SJCRH30 (cell line): ENCODE data around the gene LPAR5. TPM values are rescaled to one million over a fixed set of nuclear protein-coding genes. Genes with fewer than 3 reads are reported as not detected.

Experiments used
- DNase-seq, 2 experiments: peaks; one replicate each; pipeline ENCODE4 v3.0.0-alpha.2; 2015 to 2020
- H3K27ac ChIP-seq: fragments of 250-450 bp; sonication (Bioruptor Pico); 2 replicates; pipeline ENCODE4 v1.5.1; 2020; ENCODE audit warnings: mild to moderate bottlenecking, moderate library complexity
- H3K27me3 ChIP-seq: fragments of 250-450 bp; sonication (Bioruptor Pico); 2 replicates; pipeline ENCODE4 v1.5.1; 2020; ENCODE audit warnings: mild to moderate bottlenecking, moderate library complexity
- H3K36me3 ChIP-seq: fragments of 250-450 bp; sonication (Bioruptor Pico); 2 replicates; pipeline ENCODE4 v1.5.1; 2020; ENCODE audit warnings: mild to moderate bottlenecking, moderate library complexity
- H3K4me1 ChIP-seq: fragments of 250-450 bp; sonication (Bioruptor Pico); 2 replicates; pipeline ENCODE4 v1.5.1; 2020; ENCODE audit warnings: mild to moderate bottlenecking, moderate library complexity
- H3K4me3 ChIP-seq: fragments of 250-450 bp; sonication (Bioruptor Pico); 2 replicates; pipeline ENCODE4 v1.5.1; 2020; ENCODE audit warnings: mild to moderate bottlenecking, moderate library complexity
- H3K9me3 ChIP-seq: fragments of 250-450 bp; sonication (Bioruptor Pico); replicated peaks from 2 replicates; pipeline ENCODE4 v1.5.1; 2020; ENCODE audit warnings: mild to moderate bottlenecking, moderate library complexity
- total RNA-seq: library from RNA; depleted of rRNA; stranded (reverse); fragments of >200 nt; shearing (Covaris generic); gene quantifications from 2 replicates; pipeline ENCODE4 v1.2.3, GENCODE V29; 2014; rRNA removed

The LPAR5 gene
- total RNA-seq, 1 experiment from 2014 or later: not detected

GRCh38 chr12:6570264-6570887, 65.4 kb downstream of the LPAR5 start:
- Histone ChIP-seq H3K27ac (no peak overlapping the region), H3K36me3 (peaks cover 70% of the 10 kb centered on the region), H3K9me3 (no peaks in the 10 kb centered on the region), H3K4me1 (no peaks in the 10 kb centered on the region), H3K27me3 (no peaks in the 10 kb centered on the region), H3K4me3 (no peak overlapping the region)
- DNase-seq: peak; percentile 69

GRCh38 chr12:6569786-6570185, 66.0 kb downstream of the LPAR5 start:
- H3K4me1 ChIP-seq: no peaks in the 10 kb centered on the region

GRCh38 chr12:6569312-6569711, 66.4 kb downstream of the LPAR5 start:
- no peak for DNase-seq
- no peak overlapping the region for H3K27ac ChIP-seq
- H3K36me3 ChIP-seq: peaks cover 70% of the 10 kb centered on the region

More at GRCh38 chr12:6569786-6570185, 66.0 kb downstream of the LPAR5 start:
- Histone ChIP-seq H3K36me3 (peaks cover 70% of the 10 kb centered on the region), H3K27ac (no peak overlapping the region), H3K27me3 (no peaks in the 10 kb centered on the region), H3K9me3 (no peaks in the 10 kb centered on the region), H3K4me3 (no peak overlapping the region)
- no peak for DNase-seq

More at GRCh38 chr12:6569312-6569711, 66.4 kb downstream of the LPAR5 start:
- H3K4me3 ChIP-seq: no peak overlapping the region
- no peaks in the 10 kb centered on the region for H3K27me3 ChIP-seq
- no peaks in the 10 kb centered on the region for H3K4me1 ChIP-seq
- no peaks in the 10 kb centered on the region for H3K9me3 ChIP-seq

Other genes starting within 250 kb of the LPAR5 start
- gene CD27, start 191.0 kb downstream of the LPAR5 start, total RNA-seq: 0.12 and 0.15 TPM in 2 replicates
- 2.2 and 4.9 TPM in 2 replicates for gene TAPBPL, start 183.9 kb downstream of the LPAR5 start, total RNA-seq
- gene VAMP1, start 165.3 kb downstream of the LPAR5 start, total RNA-seq: 7.3 and 8.0 TPM in 2 replicates
- gene MRPL51, start 142.7 kb downstream of the LPAR5 start, total RNA-seq: 200 and 208 TPM in 2 replicates
- gene NCAPD2, start 141.9 kb downstream of the LPAR5 start, total RNA-seq: 215 and 218 TPM in 2 replicates
- 4,776 and 4,843 TPM in 2 replicates for gene GAPDH, start 101.4 kb downstream of the LPAR5 start, total RNA-seq
- gene IFFO1, start 79.9 kb downstream of the LPAR5 start, total RNA-seq: 10.3 and 13.8 TPM in 2 replicates
- 63.8 and 67.7 TPM in 2 replicates for gene NOP2, start 67.7 kb downstream of the LPAR5 start, total RNA-seq
- 300 and 311 TPM in 2 replicates for gene CHD4, start 28.6 kb downstream of the LPAR5 start, total RNA-seq
- gene ACRBP, start 11.5 kb upstream of the LPAR5 start, total RNA-seq: 0.28 TPM in 1 of 2 replicates, not detected in the other
- 25.1 and 28.7 TPM in 2 replicates for gene ING4, start 27.2 kb upstream of the LPAR5 start, total RNA-seq
- gene ZNF384, start 53.4 kb upstream of the LPAR5 start, total RNA-seq: 40.5 and 46.5 TPM in 2 replicates
- gene PIANP, start 64.9 kb upstream of the LPAR5 start, total RNA-seq: 0.15 and 0.28 TPM in 2 replicates
- gene COPS7A, start 88.1 kb upstream of the LPAR5 start, total RNA-seq: 34.1 and 35.9 TPM in 2 replicates
- gene MLF2, start 117.2 kb upstream of the LPAR5 start, total RNA-seq: 161 and 175 TPM in 2 replicates
- gene PTMS, start 130.4 kb upstream of the LPAR5 start, total RNA-seq: 84.2 and 89.9 TPM in 2 replicates
- gene LAG3, start 136.6 kb upstream of the LPAR5 start, total RNA-seq: 0.16 TPM in 1 of 2 replicates, not detected in the other
- gene CD4, start 153.6 kb upstream of the LPAR5 start, total RNA-seq: not detected in 2 replicates
- gene GPR162, start 185.9 kb upstream of the LPAR5 start, total RNA-seq: 2.2 and 3.5 TPM in 2 replicates
- 13.7 and 19.3 TPM in 2 replicates for gene P3H3, start 192.4 kb upstream of the LPAR5 start, total RNA-seq
- 2.2 and 3.2 TPM in 2 replicates for gene GNB3, start 205.0 kb upstream of the LPAR5 start, total RNA-seq
- gene CDCA3, start 215.3 kb upstream of the LPAR5 start, total RNA-seq: 96.8 and 104 TPM in 2 replicates
- gene USP5, start 216.2 kb upstream of the LPAR5 start, total RNA-seq: 76.7 and 78.0 TPM in 2 replicates
- gene TPI1, start 231.6 kb upstream of the LPAR5 start, total RNA-seq: 1,296 and 1,386 TPM in 2 replicates
- 2.6 and 3.7 TPM in 2 replicates for gene SPSB2, start 237.3 kb upstream of the LPAR5 start, total RNA-seq